ENCODE data around the gene GPATCH2. TPM values are rescaled to one million over a fixed set of nuclear protein-coding genes. Genes with fewer than 3 reads are reported as not detected.

GPATCH2 gene
- total and polyA plus RNA-seq, 10 of the 15 experiments (the other 5 are each of a cell fraction or from before 2014, with no cell fraction given): 3.2 to 12.2 (median 5.4) TPM

- TF ChIP-seq, protein P1, sequence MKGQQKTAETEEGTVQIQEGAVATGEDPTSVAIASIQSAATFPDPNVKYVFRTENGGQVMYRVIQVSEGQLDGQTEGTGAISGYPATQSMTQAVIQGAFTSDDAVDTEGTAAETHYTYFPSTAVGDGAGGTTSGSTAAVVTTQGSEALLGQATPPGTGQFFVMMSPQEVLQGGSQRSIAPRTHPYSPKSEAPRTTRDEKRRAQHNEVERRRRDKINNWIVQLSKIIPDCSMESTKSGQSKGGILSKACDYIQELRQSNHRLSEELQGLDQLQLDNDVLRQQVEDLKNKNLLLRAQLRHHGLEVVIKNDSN (IDR thresholded peaks at IDR 0.05; ENCODE audit: borderline replicate concordance, extremely low read length, insufficient read depth, low read depth, low read length): no peak
- TF ChIP-seq POU2F2 (IDR thresholded peaks at IDR 0.05; ENCODE audit: borderline replicate concordance, low read depth, low read length) (no peak), WRNIP1 (IDR thresholded peaks at IDR 0.05; ENCODE audit: borderline replicate concordance, low read depth, low read length) (no peak), SUZ12 (IDR thresholded peaks at IDR 0.05; ENCODE audit: unreplicated experiment) (no peak), GATAD2B (conservative IDR thresholded peaks at IDR 0.05; ENCODE audit: low read depth) (no peak), CBFB (IDR thresholded peaks at IDR 0.05; ENCODE audit: low read depth) (no peak), ZBTB4 (CRISPR knock-in tag; IDR thresholded peaks at IDR 0.05) (no peak), PRDM15 (CRISPR knock-in tag; IDR thresholded peaks at IDR 0.05) (no peak), EGR1 (IDR thresholded peaks at IDR 0.05; ENCODE audit: borderline replicate concordance in 1 of 2, low read depth in 2 of 2, low read length in 2 of 2) (no peak), SP1 (IDR thresholded peaks at IDR 0.05; ENCODE audit: low read depth, low read length) (no peak)
- TF ChIP-seq, protein P2, sequence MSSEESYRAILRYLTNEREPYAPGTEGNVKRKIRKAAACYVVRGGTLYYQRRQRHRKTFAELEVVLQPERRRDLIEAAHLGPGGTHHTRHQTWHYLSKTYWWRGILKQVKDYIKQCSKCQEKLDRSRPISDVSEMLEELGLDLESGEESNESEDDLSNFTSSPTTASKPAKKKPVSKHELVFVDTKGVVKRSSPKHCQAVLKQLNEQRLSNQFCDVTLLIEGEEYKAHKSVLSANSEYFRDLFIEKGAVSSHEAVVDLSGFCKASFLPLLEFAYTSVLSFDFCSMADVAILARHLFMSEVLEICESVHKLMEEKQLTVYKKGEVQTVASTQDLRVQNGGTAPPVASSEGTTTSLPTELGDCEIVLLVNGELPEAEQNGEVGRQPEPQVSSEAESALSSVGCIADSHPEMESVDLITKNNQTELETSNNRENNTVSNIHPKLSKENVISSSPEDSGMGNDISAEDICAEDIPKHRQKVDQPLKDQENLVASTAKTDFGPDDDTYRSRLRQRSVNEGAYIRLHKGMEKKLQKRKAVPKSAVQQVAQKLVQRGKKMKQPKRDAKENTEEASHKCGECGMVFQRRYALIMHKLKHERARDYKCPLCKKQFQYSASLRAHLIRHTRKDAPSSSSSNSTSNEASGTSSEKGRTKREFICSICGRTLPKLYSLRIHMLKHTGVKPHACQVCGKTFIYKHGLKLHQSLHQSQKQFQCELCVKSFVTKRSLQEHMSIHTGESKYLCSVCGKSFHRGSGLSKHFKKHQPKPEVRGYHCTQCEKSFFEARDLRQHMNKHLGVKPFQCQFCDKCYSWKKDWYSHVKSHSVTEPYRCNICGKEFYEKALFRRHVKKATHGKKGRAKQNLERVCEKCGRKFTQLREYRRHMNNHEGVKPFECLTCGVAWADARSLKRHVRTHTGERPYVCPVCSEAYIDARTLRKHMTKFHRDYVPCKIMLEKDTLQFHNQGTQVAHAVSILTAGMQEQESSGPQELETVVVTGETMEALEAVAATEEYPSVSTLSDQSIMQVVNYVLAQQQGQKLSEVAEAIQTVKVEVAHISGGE (CRISPR knock-in tag; IDR thresholded peaks at IDR 0.05): no peak
- TF ChIP-seq, protein P3, sequence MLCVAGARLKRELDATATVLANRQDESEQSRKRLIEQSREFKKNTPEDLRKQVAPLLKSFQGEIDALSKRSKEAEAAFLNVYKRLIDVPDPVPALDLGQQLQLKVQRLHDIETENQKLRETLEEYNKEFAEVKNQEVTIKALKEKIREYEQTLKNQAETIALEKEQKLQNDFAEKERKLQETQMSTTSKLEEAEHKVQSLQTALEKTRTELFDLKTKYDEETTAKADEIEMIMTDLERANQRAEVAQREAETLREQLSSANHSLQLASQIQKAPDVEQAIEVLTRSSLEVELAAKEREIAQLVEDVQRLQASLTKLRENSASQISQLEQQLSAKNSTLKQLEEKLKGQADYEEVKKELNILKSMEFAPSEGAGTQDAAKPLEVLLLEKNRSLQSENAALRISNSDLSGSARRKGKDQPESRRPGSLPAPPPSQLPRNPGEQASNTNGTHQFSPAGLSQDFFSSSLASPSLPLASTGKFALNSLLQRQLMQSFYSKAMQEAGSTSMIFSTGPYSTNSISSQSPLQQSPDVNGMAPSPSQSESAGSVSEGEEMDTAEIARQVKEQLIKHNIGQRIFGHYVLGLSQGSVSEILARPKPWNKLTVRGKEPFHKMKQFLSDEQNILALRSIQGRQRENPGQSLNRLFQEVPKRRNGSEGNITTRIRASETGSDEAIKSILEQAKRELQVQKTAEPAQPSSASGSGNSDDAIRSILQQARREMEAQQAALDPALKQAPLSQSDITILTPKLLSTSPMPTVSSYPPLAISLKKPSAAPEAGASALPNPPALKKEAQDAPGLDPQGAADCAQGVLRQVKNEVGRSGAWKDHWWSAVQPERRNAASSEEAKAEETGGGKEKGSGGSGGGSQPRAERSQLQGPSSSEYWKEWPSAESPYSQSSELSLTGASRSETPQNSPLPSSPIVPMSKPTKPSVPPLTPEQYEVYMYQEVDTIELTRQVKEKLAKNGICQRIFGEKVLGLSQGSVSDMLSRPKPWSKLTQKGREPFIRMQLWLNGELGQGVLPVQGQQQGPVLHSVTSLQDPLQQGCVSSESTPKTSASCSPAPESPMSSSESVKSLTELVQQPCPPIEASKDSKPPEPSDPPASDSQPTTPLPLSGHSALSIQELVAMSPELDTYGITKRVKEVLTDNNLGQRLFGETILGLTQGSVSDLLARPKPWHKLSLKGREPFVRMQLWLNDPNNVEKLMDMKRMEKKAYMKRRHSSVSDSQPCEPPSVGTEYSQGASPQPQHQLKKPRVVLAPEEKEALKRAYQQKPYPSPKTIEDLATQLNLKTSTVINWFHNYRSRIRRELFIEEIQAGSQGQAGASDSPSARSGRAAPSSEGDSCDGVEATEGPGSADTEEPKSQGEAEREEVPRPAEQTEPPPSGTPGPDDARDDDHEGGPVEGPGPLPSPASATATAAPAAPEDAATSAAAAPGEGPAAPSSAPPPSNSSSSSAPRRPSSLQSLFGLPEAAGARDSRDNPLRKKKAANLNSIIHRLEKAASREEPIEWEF (IDR thresholded peaks at IDR 0.05; ENCODE audit: insufficient replicate concordance, low read depth, low read length): no peak
These were observed 135.6 kb downstream of the GPATCH2 start (continued) for GRCh38 chr1:217495249-217495648.

Data from GM12878 (cell line).